Stimulated activated CD8-positive, alpha-beta memory T cell treated with anti-CD3 and anti-CD28 coated beads, Interleukin-4, amount 100 ng/mL, for 24 hours (primary cell): ENCODE results near the gene GCH1.
"Not testable (repeated sequence)": the region's sequence is repeated elsewhere in the genome, so short reads cannot be mapped to it uniquely, and the experiment has no call there.

Source experiments
- DNase-seq: peaks from one replicate; pipeline ENCODE4 v3.0.0-alpha.2; 2020; ENCODE audit warnings: low read depth

GCH1 gene

GRCh38 chr14:54908190-54908589, 5.6 kb upstream of the GCH1 start:
- DNase-seq = no peak

- DNase-seq = no peak
Measured at GRCh38 chr14:54906075-54906474, 3.4 kb upstream of the GCH1 start.

GRCh38 chr14:54902143-54902520, 494 bp downstream of the GCH1 start:
- peak; percentile 65 for DNase-seq

- DNase-seq = no peak
Measured at GRCh38 chr14:54901380-54902142, 1.1 kb downstream of the GCH1 start.

GRCh38 chr14:54899573-54899972, 3.1 kb downstream of the GCH1 start:
- DNase-seq = no peak

- DNase-seq = not testable (repeated sequence)
Measured at GRCh38 chr14:54897809-54898555, 4.6 kb downstream of the GCH1 start.

GRCh38 chr14:54895683-54896082, 6.9 kb downstream of the GCH1 start:
- DNase-seq = no peak

GRCh38 chr14:54894995-54895394, 7.6 kb downstream of the GCH1 start:
- DNase-seq = no peak

- DNase-seq = no peak
Measured at GRCh38 chr14:54893151-54893760, 9.4 kb downstream of the GCH1 start.

- DNase-seq = no peak
Measured at GRCh38 chr14:54891471-54892245, 11.0 kb downstream of the GCH1 start.

GRCh38 chr14:54890788-54891187, 11.8 kb downstream of the GCH1 start:
- DNase-seq = no peak

GRCh38 chr14:54889919-54890318, 12.7 kb downstream of the GCH1 start:
- no peak for DNase-seq

GRCh38 chr14:54882521-54882920, 20.1 kb downstream of the GCH1 start:
- no peak for DNase-seq

GRCh38 chr14:54881761-54882401, 20.7 kb downstream of the GCH1 start:
- DNase-seq = no peak

- DNase-seq = no peak
Measured at GRCh38 chr14:54881235-54881760, 21.3 kb downstream of the GCH1 start.

GRCh38 chr14:54877703-54878021, 25.0 kb downstream of the GCH1 start:
- no peak for DNase-seq

GRCh38 chr14:54877015-54877702, 25.5 kb downstream of the GCH1 start:
- DNase-seq = no peak

GRCh38 chr14:54875648-54876047, 27.0 kb downstream of the GCH1 start:
- not testable (repeated sequence) for DNase-seq

- not testable (repeated sequence) for DNase-seq
Measured at GRCh38 chr14:54870154-54871090, 32.2 kb downstream of the GCH1 start.

- no peak for DNase-seq
Measured at GRCh38 chr14:54867011-54867410, 35.6 kb downstream of the GCH1 start.
